WTC11 (cell line): ENCODE results near the gene SETD7. TPM values are rescaled to one million over a fixed set of nuclear protein-coding genes. Genes with fewer than 3 reads are reported as not detected.

Source experiments
- ATAC-seq: fragments of 200-7000 bp; cut with Tn5 transposase; 2 replicates; pipeline ENCODE4 v1.10.0; 2021; ENCODE audit warnings: mild to moderate bottlenecking, moderate library complexity
- CTCF ChIA-PET: fragments of 300-600 bp; sonication (Branson Sonifier 250); formaldehyde crosslinking; loops from one replicate; lab custom pipeline; 2021; ENCODE audit warnings: antibody characterized with exemption; lab: Charles Lee
- POLR2A ChIA-PET: fragments of 350-600 bp; sonication (Branson Sonifier 250); formaldehyde crosslinking; loops from one replicate; lab custom pipeline; 2021; ENCODE audit warnings: antibody characterized with exemption; lab: Charles Lee
- DNase-seq: peaks from one replicate; pipeline ENCODE4 v3.0.0; 2021; ENCODE audit warnings: low spot score
- H3K27ac Mint-ChIP-seq: 2 replicates; pipeline ENCODE4 v1.8.0; 2021; ENCODE audit warnings: mixed read lengths
- H3K27me3 Mint-ChIP-seq: 2 replicates; pipeline ENCODE4 v1.8.0; 2021; ENCODE audit warnings: low read depth, mild to moderate bottlenecking, moderate library complexity, mixed read lengths
- H3K36me3 Mint-ChIP-seq: 2 replicates; pipeline ENCODE4 v1.8.0; 2021; ENCODE audit warnings: mixed read lengths
- H3K4me1 Mint-ChIP-seq: 2 replicates; pipeline ENCODE4 v1.8.0; 2022; ENCODE audit warnings: mixed read lengths
- H3K4me3 Mint-ChIP-seq: 2 replicates; pipeline ENCODE4 v1.8.0; 2021; ENCODE audit warnings: mild to moderate bottlenecking, moderate library complexity, mixed read lengths
- H3K9me3 Mint-ChIP-seq: 2 replicates; pipeline ENCODE4 v1.8.0; 2021; ENCODE audit warnings: mixed read lengths
- AR ChIP-seq: fragments of 250-450 bp; sonication (Bioruptor Pico); IDR thresholded peaks from 2 replicates; pipeline ENCODE4 v1.9.0; 2021; ENCODE audit warnings: mild to moderate bottlenecking
- CDX4 ChIP-seq: fragments of 250-450 bp; sonication (Bioruptor Pico); IDR thresholded peaks from 2 replicates; pipeline ENCODE4 v1.9.0; 2021; ENCODE audit warnings: moderate library complexity, mild to moderate bottlenecking, inconsistent platforms, borderline replicate concordance
- CREB1 ChIP-seq: sonication (generic); formaldehyde crosslinking; IDR thresholded peaks from 2 replicates; pipeline ENCODE4 v1.8.0; 2023; ENCODE audit warnings: mild to moderate bottlenecking, missing genetic modification reagents
- CREM ChIP-seq: sonication (generic); formaldehyde crosslinking; IDR thresholded peaks from 2 replicates; pipeline ENCODE4 v1.8.1; 2022; ENCODE audit warnings: mild to moderate bottlenecking, missing genetic modification reagents, moderate library complexity
- FOXP4 ChIP-seq: sonication (generic); formaldehyde crosslinking; IDR thresholded peaks from 2 replicates; pipeline ENCODE4 v1.8.0; 2022; ENCODE audit warnings: mild to moderate bottlenecking, missing genetic modification reagents
- GABPB1 ChIP-seq: sonication (generic); formaldehyde crosslinking; IDR thresholded peaks from 2 replicates; pipeline ENCODE4 v1.8.1; 2023; ENCODE audit warnings: mild to moderate bottlenecking, missing genetic modification reagents
- HMGA2 ChIP-seq: fragments of 250-450 bp; sonication (Bioruptor Pico); IDR thresholded peaks from 2 replicates; pipeline ENCODE4 v1.4.0; 2021; ENCODE audit warnings: mild to moderate bottlenecking, moderate library complexity
- NR1H2 ChIP-seq: sonication (generic); formaldehyde crosslinking; IDR thresholded peaks from 2 replicates; pipeline ENCODE4 v1.9.0; 2021; ENCODE audit warnings: mild to moderate bottlenecking, moderate library complexity, missing genetic modification reagents
- PREB ChIP-seq: sonication (generic); formaldehyde crosslinking; IDR thresholded peaks from 2 replicates; pipeline ENCODE4 v1.8.1; 2022; ENCODE audit warnings: mild to moderate bottlenecking, missing genetic modification reagents, moderate library complexity, borderline replicate concordance
- TEAD1 ChIP-seq: sonication (generic); formaldehyde crosslinking; IDR thresholded peaks from 2 replicates; pipeline ENCODE4 v1.8.0; 2022; ENCODE audit warnings: mild to moderate bottlenecking, missing genetic modification reagents
- TP53 ChIP-seq: sonication (generic); formaldehyde crosslinking; IDR thresholded peaks from 2 replicates; pipeline ENCODE4 v1.8.1; 2023; ENCODE audit warnings: mild to moderate bottlenecking, missing genetic modification reagents
- USF2 ChIP-seq: sonication (generic); formaldehyde crosslinking; IDR thresholded peaks from 2 replicates; pipeline ENCODE4 v1.8.1; 2023; ENCODE audit warnings: mild to moderate bottlenecking, missing genetic modification reagents, moderate library complexity
- ZBTB21 ChIP-seq: sonication (generic); formaldehyde crosslinking; IDR thresholded peaks from 2 replicates; pipeline ENCODE4 v1.8.1; 2023; ENCODE audit warnings: mild to moderate bottlenecking, missing genetic modification reagents, borderline replicate concordance
- ZBTB43 ChIP-seq: sonication (generic); formaldehyde crosslinking; IDR thresholded peaks from 2 replicates; pipeline ENCODE4 v1.8.1; 2023; ENCODE audit warnings: mild to moderate bottlenecking, missing genetic modification reagents
- ZMAT4 ChIP-seq: fragments of 250-450 bp; sonication (Bioruptor Pico); IDR thresholded peaks from 2 replicates; pipeline ENCODE4 v1.9.0; 2021; ENCODE audit warnings: mild to moderate bottlenecking
- ZNF232 ChIP-seq: sonication (generic); formaldehyde crosslinking; IDR thresholded peaks from 2 replicates; pipeline ENCODE4 v1.8.0; 2022; ENCODE audit warnings: mild to moderate bottlenecking, missing genetic modification reagents
- ZNF532 ChIP-seq: fragments of 250-450 bp; sonication (Bioruptor Pico); IDR thresholded peaks from 2 replicates; pipeline ENCODE4 v1.9.0; 2021; ENCODE audit warnings: mild to moderate bottlenecking, borderline replicate concordance
- total RNA-seq: library from RNA; stranded (reverse); gene quantifications from 3 replicates; pipeline ENCODE4 v1.2.3, GENCODE V29; 2021

Gene SETD7
- total RNA-seq, 1 experiment from 2014 or later = 5.6 TPM

- no peak for TF ChIP-seq ZNF232 (CRISPR knock-in tag)
- TF ChIP-seq CREB1 = no peak
- no peak for TF ChIP-seq ZBTB21 (CRISPR knock-in tag)
These were observed 97.0 kb downstream of the SETD7 start (continued) for GRCh38 chr4:139458999-139459398.

- DNase-seq = no peak
- Mint-ChIP-seq H3K36me3 (peaks cover 3% of the 10 kb centered on the region; the same call in 1 of the 2 replicates), H3K4me1 (peaks cover 64% of the 10 kb centered on the region), H3K9me3 (no peaks in the 10 kb centered on the region), H3K27ac (peak overlapping the region; percentile 42), H3K4me3 (no peak overlapping the region), H3K27me3 (no peaks in the 10 kb centered on the region)
- no peak for TF ChIP-seq ZMAT4 (CRISPR knock-in tag)
- ChIA-PET CTCF (no interaction called here), POLR2A (no interaction called here)
- no peak for ATAC-seq
These were observed 97.5 kb downstream of the SETD7 start for GRCh38 chr4:139458543-139458942.

- H3K9me3 Mint-ChIP-seq = no peaks in the 10 kb centered on the region
- H3K27ac Mint-ChIP-seq = no peak overlapping the region
- POLR2A ChIA-PET = interaction anchor here (0.8 kb wide), 1 partner anchor 43 kb away, joined by 3 read pairs; no protein-coding TSS in a partner anchor
- TF ChIP-seq CDX4 = no peak
- TF ChIP-seq ZBTB43 = no peak
- TF ChIP-seq PREB (CRISPR knock-in tag) = no peak
- no peak for TF ChIP-seq GABPB1 (CRISPR knock-in tag)
- no peak for TF ChIP-seq USF2 (CRISPR knock-in tag)
- no peak for TF ChIP-seq TEAD1
- no peak for TF ChIP-seq FOXP4
- no peak for TF ChIP-seq HMGA2 (CRISPR knock-in tag)
- TF ChIP-seq NR1H2 (CRISPR knock-in tag) = no peak
- no peak for TF ChIP-seq TP53
- no peak for TF ChIP-seq AR (CRISPR knock-in tag)
- TF ChIP-seq ZNF532 (CRISPR knock-in tag) = no peak
- TF ChIP-seq CREM (CRISPR knock-in tag) = no peak
- TF ChIP-seq, all 79 proteins: peak for 0
- no peaks in the 10 kb centered on the region for H3K27me3 Mint-ChIP-seq
- CTCF ChIA-PET = no interaction called here
- peaks cover 1% of the 10 kb centered on the region; the same call in 1 of the 2 replicates for H3K36me3 Mint-ChIP-seq
- ATAC-seq (no peak), DNase-seq (no peak)
- H3K4me3 Mint-ChIP-seq = no peak overlapping the region
- peaks cover 71% of the 10 kb centered on the region for H3K4me1 Mint-ChIP-seq
These were observed 98.7 kb downstream of the SETD7 start for GRCh38 chr4:139457318-139457717.
